HG03558 (cell line): ENCODE measurements around the gene SLC9A9.
"Not testable (repeated sequence)": the region's sequence is repeated elsewhere in the genome, so short reads cannot be mapped to it uniquely, and the experiment has no call there.

Experiments used
- ATAC-seq: cut with Tn5 transposase; IDR thresholded peaks from one replicate; pipeline ENCODE4 v1.9.1; 2021; ENCODE audit warnings: moderate number of reproducible peaks; ENCODE audit not compliant: unreplicated experiment; ENCODE audit errors: extremely low read depth

Gene SLC9A9

DNA sequence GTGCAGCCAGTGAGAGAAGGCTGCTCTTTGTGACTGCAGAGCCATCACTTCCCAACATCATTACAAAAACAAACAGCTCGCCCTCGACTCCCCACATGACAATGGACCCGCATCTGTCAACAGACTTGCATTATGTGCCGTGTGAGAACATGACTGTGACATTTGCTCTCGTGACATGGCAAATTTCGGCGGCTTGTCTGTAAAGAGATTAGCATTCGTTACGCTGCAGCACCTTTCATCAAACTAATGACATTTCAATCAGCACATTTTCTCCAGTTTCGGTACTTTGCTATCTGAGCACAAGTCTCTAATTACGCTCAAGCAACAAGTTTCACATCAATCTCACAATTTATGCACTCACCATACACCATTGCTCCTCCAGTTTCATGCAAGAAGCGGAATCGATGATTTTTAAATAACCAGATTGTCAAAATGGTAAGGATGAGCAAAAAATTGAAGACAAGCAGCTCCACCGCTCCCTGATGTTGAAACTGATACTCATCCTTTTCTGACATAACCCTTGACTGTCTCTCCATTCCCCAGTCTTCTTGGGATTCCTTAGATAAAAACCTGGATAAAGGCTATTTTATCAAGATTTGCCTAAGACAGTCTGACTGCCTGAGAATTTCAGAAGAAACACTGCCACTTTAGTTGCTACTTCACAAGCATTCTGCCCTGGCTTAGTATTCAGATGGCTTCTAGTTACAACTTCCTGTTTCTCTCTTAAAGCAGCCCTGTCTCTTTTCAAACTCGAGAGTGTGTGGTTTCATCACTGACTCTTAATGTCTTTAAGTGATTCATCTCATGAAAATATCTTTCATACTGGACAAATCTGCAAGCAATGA is at the start of gene SLC9A9:
TSS of gene SLC9A9 (minus strand) at position 682 of the 845 bp plus-strand sequence. CDS start at position 536, 146 bp downstream.
- peak; percentile 68 for ATAC-seq

DNA sequence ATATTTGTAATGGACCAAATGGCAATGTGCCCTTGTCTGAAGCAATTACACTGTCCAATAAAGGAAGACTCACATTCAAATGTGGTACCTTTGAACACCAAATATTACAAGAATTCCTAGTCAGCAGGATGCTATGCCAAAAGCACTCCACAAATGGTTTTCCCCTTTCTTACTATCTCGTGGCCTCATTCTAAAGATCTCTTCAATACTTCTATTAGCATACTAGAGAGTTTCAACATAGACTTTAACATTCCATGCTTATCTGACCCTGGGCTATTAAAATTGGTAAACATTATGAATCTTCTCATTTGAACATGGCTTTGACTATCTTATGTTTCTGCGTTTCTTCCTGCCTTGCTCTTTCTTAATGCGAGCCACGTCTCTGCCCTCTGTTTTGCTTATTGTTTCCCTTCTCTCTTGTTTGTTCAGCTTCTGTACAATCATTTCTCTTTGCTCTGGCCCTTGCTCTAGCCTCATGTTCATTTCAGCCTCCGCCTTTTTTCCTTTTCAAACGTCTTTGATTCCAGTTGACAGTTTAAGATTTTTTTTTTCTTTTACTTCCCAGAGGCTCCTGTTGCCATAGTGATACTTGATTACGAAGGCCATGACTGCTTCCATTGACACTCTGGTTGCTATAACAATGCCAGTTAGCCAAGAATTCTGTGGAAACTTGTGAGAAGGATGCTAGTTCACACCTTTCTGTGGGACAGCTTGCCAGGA is 49.5 kb upstream of the SLC9A9 start:
- ATAC-seq: no peak

DNA sequence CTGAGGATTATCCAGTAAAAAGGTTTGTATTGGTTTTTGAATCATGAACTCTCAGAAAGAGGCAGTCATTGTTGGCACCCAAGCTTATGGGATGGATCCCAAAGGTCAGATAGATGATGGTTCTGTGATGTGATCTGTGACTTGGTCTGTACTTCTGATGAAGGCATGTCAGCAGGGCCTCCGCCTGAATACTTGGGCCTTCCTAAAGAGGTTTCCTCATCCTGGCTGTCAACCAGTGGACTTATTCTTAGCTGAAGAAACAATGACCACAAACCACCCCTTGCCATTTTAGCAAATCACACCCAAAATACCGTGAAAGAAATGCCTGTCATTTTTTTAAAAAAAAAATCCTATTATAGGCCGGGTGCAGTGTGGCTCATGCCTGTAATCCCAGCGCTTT is 48.2 kb upstream of the SLC9A9 start:
- no peak for ATAC-seq

DNA sequence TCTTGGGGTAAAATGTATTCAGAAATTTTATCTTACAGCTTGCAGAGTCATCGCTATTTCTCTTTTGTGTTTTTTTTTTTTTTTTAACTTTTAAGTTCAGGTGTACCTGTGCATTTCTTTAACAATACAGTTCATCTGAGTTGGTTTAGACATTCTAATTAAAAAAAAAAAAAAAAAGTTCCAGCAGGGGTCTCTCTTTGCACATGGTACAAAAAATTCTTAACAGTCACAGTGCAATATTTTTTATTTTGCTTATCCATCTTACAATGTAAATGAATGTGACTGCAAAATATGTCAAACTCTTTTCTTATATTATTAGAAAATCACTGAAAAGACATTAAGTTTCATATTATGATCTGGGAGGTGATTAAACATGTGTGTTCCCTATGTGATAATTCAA is 47.5 kb upstream of the SLC9A9 start:
- ATAC-seq: no peak

DNA sequence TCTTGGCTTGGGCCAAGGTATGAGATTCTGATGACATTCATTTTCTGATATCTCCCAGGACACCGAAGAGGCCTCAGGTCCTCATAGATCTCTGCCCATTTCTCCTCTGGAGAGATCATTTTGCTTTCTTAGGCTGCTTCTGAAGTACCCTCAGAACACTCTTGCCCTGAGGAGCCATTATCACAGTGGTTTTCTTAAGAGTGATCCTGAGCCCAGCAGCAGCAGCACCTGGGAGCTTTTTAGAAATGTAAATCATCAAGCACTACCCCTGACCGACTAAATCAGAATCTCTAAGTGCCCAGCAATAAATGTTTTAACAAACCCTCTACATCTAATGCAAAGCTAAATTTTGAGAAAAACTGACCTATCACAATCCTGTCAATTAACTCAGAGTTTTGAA is 40.6 kb upstream of the SLC9A9 start:
- ATAC-seq: no peak

DNA sequence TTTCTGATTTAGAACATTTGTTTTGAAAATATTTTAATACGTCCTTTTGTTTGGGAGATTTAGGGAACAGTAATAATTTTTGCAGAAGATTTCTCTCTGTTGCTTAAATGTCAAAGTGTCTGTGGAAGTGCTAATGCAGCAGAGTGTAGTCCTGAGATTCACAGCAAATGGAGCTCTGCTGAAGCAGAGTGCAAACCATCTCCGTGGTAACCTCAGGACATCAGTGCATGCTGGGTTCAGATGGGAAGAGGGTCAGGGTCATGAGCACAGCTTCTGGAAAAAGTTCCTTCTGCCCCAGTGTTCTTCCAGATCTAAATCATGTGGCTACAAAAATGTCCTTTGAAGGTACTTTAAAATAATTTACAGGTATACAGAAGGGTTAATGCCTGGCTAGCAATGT is 39.9 kb upstream of the SLC9A9 start:
- ATAC-seq: no peak

DNA sequence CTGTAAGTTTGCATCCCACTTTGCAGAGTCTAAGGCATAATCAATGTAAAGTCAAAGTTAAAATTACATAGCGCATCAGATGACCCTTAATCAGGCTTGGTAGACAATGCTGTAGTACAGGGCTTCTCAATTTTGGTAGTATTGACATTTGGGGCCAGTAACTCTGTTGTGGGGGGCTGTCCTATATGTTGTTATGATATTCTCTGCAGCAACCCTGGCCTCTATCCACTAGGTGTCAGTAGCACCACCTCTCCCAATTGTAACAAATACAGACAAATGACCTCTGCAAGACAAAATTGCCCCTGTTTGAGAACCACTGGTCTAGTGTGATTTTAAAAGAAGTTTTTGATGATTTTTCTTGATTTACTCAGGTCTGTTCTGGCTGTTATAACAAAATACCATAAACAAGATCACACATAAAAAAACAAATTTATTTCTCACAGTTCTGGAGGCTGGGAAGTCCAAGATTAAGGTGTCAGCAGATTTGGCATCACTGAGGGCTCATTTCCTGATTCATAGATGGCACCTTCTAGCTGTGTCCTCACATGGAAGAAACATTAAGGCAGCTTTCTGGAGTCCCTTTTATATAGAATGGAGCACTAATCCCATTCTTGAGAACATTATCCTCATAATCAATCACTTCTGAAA is 37.6 kb upstream of the SLC9A9 start:
- ATAC-seq: peak; percentile 85

DNA sequence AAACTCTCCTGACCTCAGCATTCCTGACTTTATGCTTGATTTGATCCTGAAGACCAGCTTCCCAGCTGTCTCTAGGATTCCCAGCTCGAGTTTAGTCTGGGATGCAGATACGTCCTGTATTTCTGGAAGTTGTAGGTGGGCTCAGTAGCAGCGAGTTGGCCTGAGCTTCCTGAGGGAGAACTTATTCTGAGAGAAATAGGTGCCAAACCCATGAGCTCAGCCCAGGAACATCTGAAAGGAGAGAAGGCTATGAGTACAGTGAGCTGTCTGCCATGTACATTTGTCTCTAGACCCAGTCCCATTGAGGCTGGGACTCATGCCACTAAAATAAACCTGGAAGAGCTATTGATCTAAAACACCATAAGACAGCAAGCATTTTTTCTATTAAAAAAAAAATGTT is 36.6 kb upstream of the SLC9A9 start:
- ATAC-seq: no peak

DNA sequence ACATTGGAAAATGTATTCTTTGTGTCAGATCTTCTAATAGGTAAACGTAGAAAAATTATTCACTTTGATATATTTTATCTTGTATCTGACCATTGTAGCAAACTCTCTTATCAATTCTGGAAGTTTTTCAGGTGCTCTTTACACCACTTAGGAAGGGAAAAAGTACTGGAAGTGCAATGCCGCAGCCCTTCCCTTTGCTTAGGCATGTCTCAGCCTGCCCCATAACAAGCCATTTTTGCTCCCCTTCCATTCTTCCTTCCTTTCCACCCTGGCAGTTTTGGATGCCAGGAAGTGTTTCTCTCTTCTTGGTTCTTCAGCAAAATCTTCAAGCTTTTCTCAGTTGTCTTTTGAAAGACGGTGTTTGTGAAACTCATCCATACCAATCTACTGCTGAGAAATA is 34.9 kb upstream of the SLC9A9 start:
- ATAC-seq: no peak

DNA sequence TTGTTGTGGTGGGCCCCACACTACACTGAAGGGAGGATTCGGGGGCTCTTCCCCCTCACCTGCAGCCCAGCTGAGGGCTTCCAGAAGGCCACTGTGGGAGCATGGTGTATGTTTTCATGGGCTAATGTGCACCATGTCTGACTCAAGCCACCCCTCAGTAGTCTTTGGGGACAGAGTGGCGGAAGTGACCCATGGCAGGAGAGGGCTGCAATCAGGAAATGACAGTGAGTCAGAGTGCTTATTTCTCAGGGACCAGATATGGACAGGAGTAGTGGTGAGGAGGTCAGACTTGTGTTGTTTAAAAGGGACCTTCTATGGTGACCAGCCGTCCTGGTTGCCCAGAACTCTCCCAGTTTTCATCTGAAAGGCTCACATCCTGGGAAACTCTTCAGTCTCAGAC is 32.8 kb upstream of the SLC9A9 start:
- no peak for ATAC-seq

DNA sequence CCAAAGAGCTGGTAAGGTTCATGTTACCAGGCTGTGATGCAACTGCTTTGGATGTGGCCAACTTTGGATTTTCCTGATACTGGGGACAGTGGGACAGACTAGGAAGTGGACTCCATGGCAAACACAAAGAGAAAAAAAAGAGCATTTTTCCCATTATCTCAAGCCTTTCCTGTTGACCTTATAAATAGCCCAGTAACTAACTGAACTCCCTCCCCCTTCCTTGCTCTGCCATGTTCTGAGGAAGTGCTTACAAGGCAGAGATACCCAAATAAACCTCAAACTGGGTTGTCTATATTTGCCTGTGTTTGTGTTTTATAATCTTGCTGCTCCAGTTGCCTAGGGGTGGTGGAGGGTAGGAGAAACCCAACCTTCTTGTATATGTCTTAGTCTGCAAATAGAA is 27.3 kb upstream of the SLC9A9 start:
- ATAC-seq: no peak

DNA sequence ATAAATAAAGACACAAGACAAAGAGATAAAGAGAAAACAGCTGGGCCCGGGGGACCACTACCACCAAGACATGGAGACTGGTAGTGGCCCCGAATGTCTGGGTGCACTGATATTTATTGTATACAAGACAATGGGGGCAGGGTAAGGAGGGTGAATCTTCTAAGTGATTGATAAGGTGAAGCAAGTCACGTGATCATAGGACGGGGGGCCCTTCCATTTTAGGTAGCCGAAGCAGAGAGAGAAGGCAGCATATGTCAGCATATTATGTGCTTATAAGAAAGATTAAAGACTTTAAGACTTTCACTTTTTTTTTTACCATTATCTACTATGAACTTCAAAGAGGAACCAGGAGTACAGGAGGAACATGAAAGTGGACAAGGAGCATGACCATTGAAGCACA is 25.3 kb upstream of the SLC9A9 start:
- not testable (repeated sequence) for ATAC-seq

DNA sequence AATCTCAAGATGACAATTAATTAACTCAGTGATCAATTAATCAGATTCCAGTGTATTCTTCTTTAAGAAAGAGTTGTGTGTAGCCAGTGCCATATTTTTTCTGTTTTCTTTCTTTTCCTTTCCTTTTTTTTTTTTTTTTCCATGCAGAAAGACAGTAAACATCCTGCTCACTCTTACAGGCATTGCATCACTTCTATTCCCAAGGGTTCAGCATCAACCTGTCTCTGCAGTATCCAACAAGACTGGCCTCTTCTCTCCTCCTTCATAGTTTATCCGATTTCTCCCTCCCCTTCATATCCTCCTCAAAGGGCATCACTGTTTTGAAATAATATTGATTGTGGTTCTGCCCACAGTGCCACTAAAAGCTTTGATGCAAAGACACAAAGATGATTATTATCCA is 17.0 kb upstream of the SLC9A9 start:
- ATAC-seq: no peak

DNA sequence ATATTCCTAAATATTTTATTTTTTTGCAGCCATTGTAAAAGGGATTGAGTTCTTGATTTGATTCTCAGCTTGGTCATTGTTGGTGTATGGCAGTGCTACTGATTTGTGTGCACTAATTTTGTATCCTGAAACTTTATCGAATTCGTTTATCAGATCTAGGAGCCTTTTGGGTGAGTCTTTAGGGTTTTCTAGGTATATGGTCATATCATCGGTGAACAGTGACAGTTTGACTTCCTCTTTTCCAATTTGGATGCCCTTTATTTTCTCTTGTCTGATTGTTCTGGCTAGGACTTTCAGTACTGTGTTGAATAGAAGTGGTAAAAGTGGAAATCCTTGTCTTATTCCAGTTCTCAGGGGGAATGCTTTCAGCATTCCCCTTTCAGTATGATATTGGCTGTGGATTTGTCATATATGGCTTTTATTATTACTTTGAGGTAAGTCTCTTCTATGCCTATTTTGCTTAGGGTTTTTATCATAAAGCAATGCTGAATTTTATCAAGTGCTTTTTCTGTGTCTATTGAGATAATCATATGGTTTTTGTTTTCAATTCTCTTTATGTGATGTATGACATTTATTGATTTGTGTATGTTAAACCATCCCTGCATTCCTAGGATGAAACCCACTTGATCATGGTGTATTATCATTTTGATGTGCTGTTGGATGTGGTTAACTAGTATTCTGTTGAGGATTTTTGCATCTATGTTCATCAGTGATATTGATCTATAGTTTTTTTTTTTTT is 11.4 kb upstream of the SLC9A9 start:
- ATAC-seq: no peak

DNA sequence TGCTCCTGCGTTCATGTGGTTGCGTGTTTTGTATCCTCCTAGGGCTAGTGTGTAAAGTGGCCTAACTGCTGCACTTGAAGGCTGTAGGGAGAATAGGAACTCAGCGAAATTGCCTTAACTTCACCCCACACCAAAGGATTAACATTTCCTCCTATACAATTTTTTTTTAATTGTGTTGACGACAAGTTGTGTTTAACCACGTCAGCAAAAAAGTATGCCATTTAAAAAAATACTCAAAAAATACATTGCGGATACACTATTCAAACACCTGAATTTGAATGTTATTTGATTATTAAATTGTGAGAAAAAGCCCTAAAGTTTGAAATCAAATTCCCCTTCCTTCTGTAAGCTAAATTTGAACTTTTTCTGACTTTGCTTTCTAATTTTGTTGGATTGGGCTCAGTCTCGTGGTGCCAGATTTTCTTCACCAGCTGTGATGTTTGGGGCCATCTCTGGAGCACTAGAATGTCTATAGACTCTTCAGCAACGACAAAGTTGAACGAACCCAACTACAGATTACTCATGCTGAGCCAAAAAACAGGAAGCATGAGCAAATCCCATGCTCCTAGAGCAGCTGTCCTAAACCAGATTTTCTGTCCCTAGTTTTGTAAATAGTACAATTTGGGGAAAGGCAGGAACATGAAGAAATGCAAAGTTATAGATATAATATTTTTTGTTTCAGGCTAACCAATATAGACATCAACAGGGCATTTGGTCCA is 8.1 kb upstream of the SLC9A9 start:
- no peak for ATAC-seq

DNA sequence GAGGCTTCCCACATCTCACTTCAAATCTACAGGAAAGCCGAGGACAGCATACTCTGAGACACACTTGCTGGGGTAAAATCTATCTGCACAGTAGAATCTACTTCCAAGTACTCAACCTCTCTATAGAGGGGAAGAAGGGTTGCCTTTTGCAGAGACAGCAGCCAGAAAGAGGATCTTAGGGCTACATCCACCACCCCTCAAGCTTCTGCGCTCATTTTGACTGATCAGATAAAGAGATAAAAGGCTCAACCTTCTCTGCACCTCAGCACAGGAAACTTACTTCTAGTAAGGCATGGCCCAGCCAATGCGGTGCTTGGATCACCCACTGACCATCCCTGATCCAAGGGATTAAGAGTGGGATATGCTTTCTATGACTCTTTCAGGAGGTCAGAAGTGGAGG is 6.9 kb upstream of the SLC9A9 start:
- no peak for ATAC-seq

DNA sequence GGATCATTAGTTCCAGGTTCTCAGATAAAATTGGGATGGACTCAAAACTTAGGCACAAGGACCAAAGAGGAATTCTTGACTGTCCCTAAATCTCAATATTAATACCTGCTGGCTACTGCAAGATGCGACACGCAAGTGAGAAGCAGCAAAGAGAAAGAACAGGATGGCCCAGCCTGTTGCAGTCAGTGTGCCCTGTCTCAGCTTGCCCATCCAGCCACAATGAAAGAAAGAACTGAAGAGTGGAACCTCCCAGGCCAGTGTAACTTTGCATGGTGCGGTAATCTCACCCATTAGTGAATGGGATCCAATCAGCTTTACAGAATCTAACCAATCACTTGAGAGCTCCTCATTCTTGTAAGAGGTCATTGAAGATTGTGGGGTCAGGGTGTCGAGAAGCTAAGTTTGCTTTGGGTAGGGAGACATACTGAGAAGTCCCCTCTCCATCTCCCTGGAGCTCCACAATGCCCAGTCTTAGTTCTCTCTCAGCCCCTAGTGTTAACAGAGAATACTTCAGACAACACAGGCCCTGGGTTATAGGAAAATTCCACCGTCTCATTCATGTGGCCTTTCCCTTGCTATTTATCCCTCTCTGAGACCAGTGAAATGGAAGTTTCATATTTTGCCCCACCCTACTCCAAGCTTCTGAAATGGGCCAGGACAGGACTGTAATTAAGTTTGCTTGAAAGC is 3.2 kb upstream of the SLC9A9 start:
- no peak for ATAC-seq

DNA sequence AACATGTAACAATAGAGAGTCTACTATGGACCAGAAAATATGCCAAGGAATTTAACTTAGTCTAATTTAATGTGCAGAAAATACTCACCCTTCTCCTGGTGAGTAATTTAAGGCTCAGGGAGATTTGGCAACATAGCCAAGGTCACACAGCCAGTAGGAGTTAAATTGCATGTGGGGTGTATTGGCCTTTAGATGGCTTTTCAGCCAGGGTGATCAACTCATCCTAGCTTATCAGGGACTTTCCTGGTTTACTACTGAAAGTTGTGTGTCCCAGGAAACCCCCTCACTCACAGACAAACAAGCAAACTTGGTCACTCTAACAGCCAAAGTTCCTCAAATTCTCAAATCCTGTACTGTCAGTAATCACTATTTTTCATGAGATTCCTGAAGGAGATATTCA is 2.6 kb upstream of the SLC9A9 start:
- no peak for ATAC-seq

DNA sequence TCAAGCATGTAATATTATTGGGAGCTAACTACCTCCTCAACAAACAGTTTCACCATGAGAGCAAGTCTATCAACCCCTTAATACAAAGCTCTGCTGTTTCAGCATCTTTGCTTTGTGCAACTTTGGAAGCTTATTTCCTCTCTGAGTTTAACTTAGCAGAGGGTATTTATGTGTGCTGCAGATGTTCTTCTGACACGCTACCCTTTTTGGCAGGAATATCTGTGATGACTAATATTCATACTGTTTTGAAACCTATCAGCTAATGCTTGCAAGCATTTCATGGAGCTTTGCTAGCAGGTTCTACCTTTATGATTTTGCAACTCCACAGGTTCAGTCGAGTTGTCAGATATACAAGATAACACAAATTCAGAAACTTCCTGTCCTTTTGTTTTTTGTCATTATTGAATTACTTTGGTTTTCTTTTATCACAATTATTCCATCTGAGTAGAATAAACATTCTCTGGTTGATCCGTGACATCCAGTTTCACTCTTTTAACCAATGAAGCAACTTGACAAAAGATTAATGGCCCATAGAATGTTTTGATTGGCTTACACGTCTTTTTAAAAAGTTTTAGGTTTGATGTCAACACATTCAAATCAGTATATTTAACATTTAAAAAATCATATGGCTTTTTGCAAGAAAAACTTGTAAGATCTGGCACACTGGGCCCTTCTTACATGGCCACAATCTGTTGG is 1.7 kb upstream of the SLC9A9 start:
- ATAC-seq: peak; percentile 35
